Activated CD8-positive, alpha-beta T cell treated with anti-CD3 and anti-CD28 coated beads for 36 hours (primary cell): ENCODE data around the gene NFS1. TPM values are rescaled to one million over a fixed set of nuclear protein-coding genes. Genes with fewer than 3 reads are reported as not detected.

Experiments used
- ATAC-seq: fragments of 200-7000 bp; cut with Tn5 transposase; one replicate; pipeline ENCODE4 v1.10.0; 2021; ENCODE audit warnings: mild to moderate bottlenecking, moderate library complexity
- CTCF ChIA-PET: fragments of 350-600 bp; sonication (Branson Sonifier 250); formaldehyde crosslinking; loops from one replicate; lab custom pipeline; 2021; ENCODE audit warnings: antibody characterized with exemption; lab: Charles Lee
- POLR2A ChIA-PET: fragments of 350-600 bp; sonication (Branson Sonifier 250); formaldehyde crosslinking; loops from one replicate; lab custom pipeline; 2021; ENCODE audit warnings: antibody characterized with exemption; lab: Charles Lee
- DNase-seq: peaks from one replicate; pipeline ENCODE4 v3.0.0-alpha.2; 2020
- H3K27ac Mint-ChIP-seq: one replicate; pipeline ENCODE4 v1.8.0; 2021; ENCODE audit warnings: mild to moderate bottlenecking, mixed read lengths
- H3K27me3 Mint-ChIP-seq: one replicate; pipeline ENCODE4 v1.8.0; 2021; ENCODE audit warnings: mixed read lengths
- H3K36me3 Mint-ChIP-seq: one replicate; pipeline ENCODE4 v1.8.0; 2021; ENCODE audit warnings: low read depth, mixed read lengths
- H3K4me1 Mint-ChIP-seq: one replicate; pipeline ENCODE4 v1.8.0; 2021; ENCODE audit warnings: low read depth, mixed read lengths
- H3K4me3 Mint-ChIP-seq: one replicate; pipeline ENCODE4 v1.8.0; 2021; ENCODE audit warnings: mild to moderate bottlenecking, moderate library complexity, mixed read lengths
- H3K9me3 Mint-ChIP-seq: one replicate; pipeline ENCODE4 v1.8.0; 2021; ENCODE audit warnings: mixed read lengths
- intact Hi-C: fragments of 100-400 bp; cut with micrococcal nuclease; formaldehyde crosslinking; loops from one replicate; pipeline ENCODE4 v1.10.0; 2022
- total RNA-seq, 2 experiments: library from RNA; stranded (reverse); gene quantifications; one replicate each; pipeline ENCODE4 v1.2.3, GENCODE V29; 2021
- TF ChIP-seq, protein P1 (sequence below): fragments of 200-600 bp; IDR thresholded peaks from one replicate; pipeline ENCODE4 v1.8.0; 2022; ENCODE audit warnings: antibody characterized with exemption, mild to moderate bottlenecking

The NFS1 gene
- total RNA-seq, 2 experiments from 2014 or later: 39.7 to 40.8 TPM

- H3K27me3 Mint-ChIP-seq: no peaks in the 10 kb centered on the region
- peak overlapping the region; percentile 71 for H3K4me3 Mint-ChIP-seq
- TF ChIP-seq, protein P1, sequence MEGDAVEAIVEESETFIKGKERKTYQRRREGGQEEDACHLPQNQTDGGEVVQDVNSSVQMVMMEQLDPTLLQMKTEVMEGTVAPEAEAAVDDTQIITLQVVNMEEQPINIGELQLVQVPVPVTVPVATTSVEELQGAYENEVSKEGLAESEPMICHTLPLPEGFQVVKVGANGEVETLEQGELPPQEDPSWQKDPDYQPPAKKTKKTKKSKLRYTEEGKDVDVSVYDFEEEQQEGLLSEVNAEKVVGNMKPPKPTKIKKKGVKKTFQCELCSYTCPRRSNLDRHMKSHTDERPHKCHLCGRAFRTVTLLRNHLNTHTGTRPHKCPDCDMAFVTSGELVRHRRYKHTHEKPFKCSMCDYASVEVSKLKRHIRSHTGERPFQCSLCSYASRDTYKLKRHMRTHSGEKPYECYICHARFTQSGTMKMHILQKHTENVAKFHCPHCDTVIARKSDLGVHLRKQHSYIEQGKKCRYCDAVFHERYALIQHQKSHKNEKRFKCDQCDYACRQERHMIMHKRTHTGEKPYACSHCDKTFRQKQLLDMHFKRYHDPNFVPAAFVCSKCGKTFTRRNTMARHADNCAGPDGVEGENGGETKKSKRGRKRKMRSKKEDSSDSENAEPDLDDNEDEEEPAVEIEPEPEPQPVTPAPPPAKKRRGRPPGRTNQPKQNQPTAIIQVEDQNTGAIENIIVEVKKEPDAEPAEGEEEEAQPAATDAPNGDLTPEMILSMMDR: no peak
- peaks cover 65% of the 10 kb centered on the region for H3K4me1 Mint-ChIP-seq
- intact Hi-C loops: loop anchor here (5.0 kb wide), 1 partner anchor 74 kb away; the partner anchor contains the start of genes CPNE1 and RBM12
- POLR2A ChIA-PET: interaction anchor here (0.6 to 36.9 kb wide), 5 partner anchors 8 to 287 kb away, joined by 3 to 1214 read pairs (median 8); partner anchors contain the start of genes NFS1, PHF20 and ROMO1
- H3K36me3 Mint-ChIP-seq: peaks cover 81% of the 10 kb centered on the region
- no peaks in the 10 kb centered on the region for H3K9me3 Mint-ChIP-seq
- CTCF ChIA-PET: no interaction called here
- peak overlapping the region; percentile 83 for H3K27ac Mint-ChIP-seq
- ATAC-seq (no peak), DNase-seq (no peak)
Observed at GRCh38 chr20:35735826-35736470, 36.8 kb upstream of the NFS1 start.

DNA sequence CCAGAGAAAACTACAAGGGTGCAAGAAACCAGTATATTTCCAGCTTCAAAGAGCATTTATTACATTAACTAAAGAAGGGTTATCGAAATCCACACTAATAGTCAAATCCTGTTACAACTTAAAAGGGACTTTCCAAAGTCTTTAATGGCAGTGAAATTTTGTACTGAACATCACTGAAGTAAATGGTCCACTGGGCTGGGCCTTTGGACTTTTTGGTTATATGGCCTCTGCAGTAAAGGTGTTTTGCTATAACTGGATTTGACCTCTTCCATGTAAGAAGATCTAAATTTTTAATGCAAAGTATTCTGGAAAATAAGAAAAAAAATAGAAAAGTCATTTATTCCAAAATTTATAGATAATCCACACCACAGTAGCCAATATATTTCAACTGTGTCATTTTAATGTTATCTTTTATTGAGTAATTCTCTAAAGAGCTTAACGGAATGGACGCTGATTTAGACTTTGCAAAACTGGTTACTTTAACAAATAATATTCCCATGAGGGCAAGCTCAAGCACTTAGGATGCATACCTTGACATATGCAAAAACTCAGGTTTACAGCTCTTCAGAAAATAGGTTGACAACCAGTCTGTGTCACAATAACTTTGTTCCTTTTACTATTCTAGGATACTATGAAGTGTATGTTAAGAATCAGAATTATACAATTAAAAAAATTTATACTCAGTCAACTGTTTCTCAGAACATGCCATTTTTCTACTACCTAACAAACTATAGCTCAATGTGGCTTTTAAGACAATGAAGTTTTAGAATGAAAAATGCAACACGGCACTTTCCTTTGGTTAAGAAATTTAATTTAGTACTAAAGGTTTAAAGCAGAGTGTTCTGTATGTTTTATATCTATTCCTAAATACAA lies 35.9 kb upstream of the NFS1 start:
- Mint-ChIP-seq H3K4me3 (peak overlapping the region; percentile 13), H3K27me3 (no peaks in the 10 kb centered on the region), H3K9me3 (no peaks in the 10 kb centered on the region), H3K27ac (peak overlapping the region; percentile 83), H3K4me1 (peaks cover 69% of the 10 kb centered on the region), H3K36me3 (peaks cover 80% of the 10 kb centered on the region)
- TF ChIP-seq, protein P1: no peak
- ChIA-PET POLR2A (interaction anchor here (0.6 to 36.9 kb wide), 7 partner anchors 7 to 233 kb away, joined by 3 to 1214 read pairs (median 6); partner anchors contain the start of genes NFS1, PHF20, RBM39 and ROMO1), CTCF (interaction anchor here (0.9 to 1.3 kb wide), 3 partner anchors 27 to 134 kb away, joined by 3 to 4 read pairs (median 3); no protein-coding TSS in a partner anchor)
- intact Hi-C loops: loop anchor here (5.0 kb wide), 2 partner anchors 38 to 73 kb away; partner anchors contain the start of genes CPNE1, NFS1, RBM12 and ROMO1
- ATAC-seq: no peak
- DNase-seq: no peak

- H3K27me3 Mint-ChIP-seq: no peaks in the 10 kb centered on the region
- H3K4me1 Mint-ChIP-seq: peaks cover 67% of the 10 kb centered on the region
- H3K27ac Mint-ChIP-seq: peak overlapping the region; percentile 30
- H3K4me3 Mint-ChIP-seq: peak overlapping the region; percentile 13
- ChIA-PET POLR2A (interaction anchor here (0.8 to 36.9 kb wide), 6 partner anchors 8 to 233 kb away, joined by 3 to 1214 read pairs (median 7); partner anchors contain the start of genes NFS1, PHF20, RBM39 and ROMO1), CTCF (interaction anchor here (0.9 to 1.3 kb wide), 3 partner anchors 27 to 134 kb away, joined by 3 to 4 read pairs (median 3); no protein-coding TSS in a partner anchor)
- ATAC-seq (no peak), DNase-seq (no peak)
- intact Hi-C loops: loop anchor here (5.0 kb wide), 1 partner anchor 37 kb away; the partner anchor contains the start of genes NFS1 and ROMO1
- peaks cover 80% of the 10 kb centered on the region for H3K36me3 Mint-ChIP-seq
- H3K9me3 Mint-ChIP-seq: no peaks in the 10 kb centered on the region
- TF ChIP-seq, protein P1: no peak
Observed at GRCh38 chr20:35734374-35734773, 35.2 kb upstream of the NFS1 start.

DNA sequence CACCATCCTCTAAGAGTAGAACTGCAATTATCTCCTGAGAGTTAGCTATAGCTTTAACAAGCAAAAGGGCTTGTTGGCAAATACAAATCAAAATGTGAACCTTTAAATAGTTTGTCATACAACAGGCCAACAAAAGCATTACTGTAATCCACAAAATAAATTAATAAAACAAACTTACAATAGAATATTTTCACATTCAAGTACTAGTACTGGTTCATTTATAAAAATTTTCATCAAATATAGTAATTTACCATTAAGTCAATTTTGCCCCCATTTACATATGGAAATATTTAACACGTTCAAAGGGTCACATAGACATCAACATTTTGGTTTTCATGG lies 33.5 kb upstream of the NFS1 start:
- intact Hi-C loops: loop anchor here (5.0 kb wide), 1 partner anchor 35 kb away; the partner anchor contains the start of genes NFS1 and ROMO1
- Mint-ChIP-seq H3K27ac (peak overlapping the region; percentile 73), H3K4me3 (peak overlapping the region; percentile 26), H3K4me1 (peaks cover 54% of the 10 kb centered on the region), H3K9me3 (no peaks in the 10 kb centered on the region), H3K36me3 (peaks cover 78% of the 10 kb centered on the region), H3K27me3 (no peaks in the 10 kb centered on the region)
- ChIA-PET POLR2A (interaction anchor here (0.6 to 36.9 kb wide), 4 partner anchors 6 to 37 kb away, joined by 4 to 1214 read pairs (median 776); partner anchors contain the start of genes NFS1, PHF20, RBM39 and ROMO1), CTCF (no interaction called here)
- TF ChIP-seq, protein P1: no peak
- ATAC-seq: no peak
- DNase-seq: no peak
